NCI-H524 (cell line): ENCODE data around the gene SLC25A15.
"Not testable (repeated sequence)": the region's sequence is repeated elsewhere in the genome, so short reads cannot be mapped to it uniquely, and the experiment has no call there.

ENCODE experiments used
- DNase-seq, 2 experiments: peaks; one replicate each; lab custom pipeline; 2025; lab: John Stamatoyannopoulos, UW

SLC25A15 gene

DNA sequence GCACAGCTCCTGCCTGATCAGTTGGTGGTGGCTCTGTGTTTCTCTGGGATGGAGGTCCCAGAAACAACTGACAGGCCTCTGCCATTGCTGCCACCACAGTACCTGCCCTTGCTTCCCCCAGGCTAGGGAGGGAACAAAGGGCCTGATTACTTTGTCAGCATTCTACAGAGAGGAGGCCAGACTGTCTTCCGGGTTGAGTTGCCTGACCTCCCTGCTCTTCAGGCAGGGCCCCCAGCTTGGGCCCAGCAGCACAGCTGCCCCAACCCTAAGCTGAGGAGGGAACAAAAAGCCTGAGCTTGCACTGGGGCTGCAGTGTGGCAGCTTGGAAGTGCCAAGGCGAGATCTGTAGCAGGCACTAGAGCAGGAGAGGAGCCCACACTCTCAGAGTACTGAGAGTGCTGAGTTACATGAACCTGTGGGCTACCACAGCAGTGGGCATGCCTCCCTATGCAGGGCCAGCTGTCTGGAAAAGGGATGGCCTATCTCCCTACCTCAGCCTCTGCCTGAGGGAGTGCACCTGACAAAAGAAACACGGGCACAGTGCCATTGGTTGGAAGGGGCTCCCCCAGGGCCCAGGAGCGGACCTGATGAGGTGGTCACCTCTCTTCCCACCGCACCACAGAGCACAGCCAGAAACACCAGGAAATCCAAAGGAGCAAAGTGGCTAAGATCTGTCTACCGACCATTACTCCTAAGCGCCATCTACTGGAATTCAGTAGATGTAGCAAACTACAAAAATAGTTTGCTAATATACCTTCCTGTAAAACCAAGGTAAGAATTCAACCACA, 24.4 kb downstream of the SLC25A15 start:
- peak in 1 of 2 experiments; percentile 37 for DNase-seq

DNA sequence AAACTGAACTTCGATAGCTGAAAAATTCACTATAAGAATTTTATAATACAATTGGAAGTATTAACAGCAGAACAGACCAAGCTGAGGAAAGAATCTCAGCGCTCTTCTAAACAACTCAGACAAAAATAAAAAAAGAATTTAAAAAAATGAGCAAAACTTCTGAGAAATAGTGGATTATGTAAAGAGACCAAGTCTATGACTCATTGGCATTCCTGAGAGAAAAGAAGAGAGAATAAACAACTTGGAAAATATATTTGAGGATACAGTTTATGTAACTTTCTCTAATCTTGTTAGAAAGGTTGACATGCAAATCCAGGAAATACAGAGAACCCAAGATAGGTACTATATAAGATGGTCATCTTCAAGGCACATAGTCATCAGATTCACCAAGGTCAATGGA, 25.4 kb downstream of the SLC25A15 start:
- DNase-seq, result no peak

- no peak for DNase-seq
Measured at GRCh38 chr13:40818926-40819325, 29.5 kb downstream of the SLC25A15 start.

DNA sequence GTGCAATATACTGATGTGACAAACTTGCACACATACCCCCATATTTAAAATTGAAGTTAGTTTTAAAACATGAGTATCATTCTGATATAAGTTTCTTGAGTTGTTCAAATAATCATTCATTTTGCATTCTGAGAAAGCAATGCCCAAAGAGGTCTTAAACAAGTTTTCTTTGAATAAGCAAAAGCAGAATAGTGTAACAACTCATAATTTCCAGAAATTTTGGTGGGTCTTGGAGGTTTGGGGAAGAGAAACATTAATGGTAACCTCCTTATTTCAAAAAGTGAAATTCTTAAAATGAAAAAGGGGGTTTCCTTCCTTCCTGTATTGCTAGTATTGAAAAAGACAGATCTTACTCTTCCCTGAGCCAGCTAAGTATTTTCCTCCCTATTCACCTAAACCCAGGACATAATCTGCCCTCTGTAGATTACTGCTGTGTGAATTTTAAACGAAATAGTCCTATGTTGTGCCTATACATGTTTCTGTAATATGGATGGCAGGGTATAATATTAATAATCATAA, 30.4 kb downstream of the SLC25A15 start:
- DNase-seq, result no peak

- DNase-seq, result not testable (repeated sequence)
Measured at GRCh38 chr13:40839725-40840124, 50.3 kb downstream of the SLC25A15 start.

- DNase-seq, result not testable (repeated sequence)
Measured at GRCh38 chr13:40840955-40841354, 51.5 kb downstream of the SLC25A15 start.
